Germinal center (tissue), 1 donor: ENCODE measurements around the gene FOXJ2.
"Not testable (repeated sequence)": the region's sequence is repeated elsewhere in the genome, so short reads cannot be mapped to it uniquely, and the experiment has no call there.

Source experiments
- DNase-seq: peaks from one replicate; pipeline ENCODE4 v3.0.0; 2012; ENCODE audit warnings: mixed read lengths, low spot score

Gene FOXJ2

DNA sequence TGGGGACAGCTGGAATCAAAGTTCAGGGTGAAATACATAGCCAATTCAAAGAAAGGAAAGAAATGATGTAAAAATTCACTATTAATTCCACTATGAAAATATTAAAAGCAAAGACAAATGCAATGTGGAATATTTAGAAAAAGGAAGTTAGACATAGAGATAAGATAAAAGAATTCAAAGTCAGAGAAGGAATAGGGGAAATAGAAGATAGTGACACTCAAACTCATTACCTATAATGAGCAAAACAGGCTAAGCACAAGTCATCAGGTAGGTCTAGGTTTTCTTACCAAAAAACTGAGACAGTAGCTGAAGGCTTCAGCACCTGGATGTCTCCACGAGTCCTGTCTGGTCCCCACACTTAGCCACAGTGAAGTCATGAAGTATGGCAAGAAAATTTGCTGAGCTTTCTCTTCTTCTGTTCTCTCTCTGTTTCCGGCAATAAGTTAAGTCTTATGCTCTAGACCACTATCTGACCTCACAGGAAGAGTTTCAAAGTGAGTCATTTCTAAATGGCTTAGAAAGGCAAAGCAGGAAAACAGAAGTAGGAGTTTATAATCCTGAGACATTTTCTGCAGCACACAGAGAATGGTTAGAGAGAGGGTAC lies 33.6 kb downstream of the FOXJ2 start, which contains the start of gene C3AR1:
Gene C3AR1, minus strand, starts transcription at position 369 of the 604 bp plus-strand sequence. CDS start 6,174 bp downstream, outside the sequence.
- no peak for DNase-seq

DNA sequence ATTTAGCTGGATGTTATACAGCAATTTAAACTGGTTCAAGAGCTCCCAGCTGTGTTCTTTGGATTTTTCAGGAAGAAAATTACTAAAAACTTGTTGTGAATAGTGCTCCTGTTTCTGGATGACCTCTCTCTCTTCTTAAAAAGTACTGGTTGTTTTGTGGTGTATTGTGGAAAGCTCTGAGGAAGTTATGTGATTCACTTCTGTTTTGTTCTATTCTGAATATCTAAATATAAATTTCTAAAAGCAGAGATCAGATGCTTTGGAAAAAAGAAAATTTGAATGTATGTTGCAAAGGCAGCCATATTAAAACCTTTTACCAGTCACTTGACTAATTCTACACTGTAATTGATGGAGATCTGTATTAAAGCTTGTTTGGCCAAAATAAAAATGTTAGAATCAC lies 37.1 kb downstream of the FOXJ2 start:
- DNase-seq: no peak

DNA sequence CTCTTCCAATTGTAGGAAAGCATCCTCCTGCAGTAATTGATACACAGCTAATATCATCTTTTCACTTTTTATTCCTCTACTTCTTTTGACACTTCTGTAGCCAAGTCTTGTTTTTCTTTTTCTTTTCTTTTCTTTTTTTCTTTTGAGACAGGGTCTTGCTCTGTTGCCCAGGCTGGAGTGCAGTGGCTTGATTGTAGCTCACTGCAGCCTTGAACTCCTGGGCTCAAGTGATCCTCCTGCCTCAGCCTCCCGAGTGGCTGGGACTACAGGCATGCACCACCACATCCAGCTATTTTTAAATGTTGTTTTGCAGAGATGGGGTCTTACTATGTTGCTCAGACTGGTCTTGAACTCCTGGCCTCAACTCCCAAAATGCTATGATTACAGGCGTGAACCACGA lies 39.3 kb downstream of the FOXJ2 start:
- DNase-seq: not testable (repeated sequence)

DNA sequence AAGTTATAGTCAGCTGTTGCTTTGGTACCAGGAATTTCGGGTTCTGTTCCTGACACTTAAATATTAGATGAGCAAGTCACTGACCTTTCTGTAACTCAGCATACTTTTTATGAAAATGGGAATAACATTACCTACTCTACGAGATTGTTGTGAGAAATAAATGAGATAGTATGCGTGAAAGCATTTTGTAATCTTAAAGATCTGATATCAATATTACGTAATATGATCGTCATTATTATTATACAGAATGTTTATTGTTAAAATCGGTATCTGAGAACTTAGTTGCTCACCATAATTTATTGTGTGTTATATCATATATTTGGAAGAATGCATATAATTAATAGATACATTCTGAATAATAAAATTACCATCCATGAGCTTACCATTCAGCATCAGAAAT lies 43.4 kb downstream of the FOXJ2 start:
- DNase-seq: no peak

DNA sequence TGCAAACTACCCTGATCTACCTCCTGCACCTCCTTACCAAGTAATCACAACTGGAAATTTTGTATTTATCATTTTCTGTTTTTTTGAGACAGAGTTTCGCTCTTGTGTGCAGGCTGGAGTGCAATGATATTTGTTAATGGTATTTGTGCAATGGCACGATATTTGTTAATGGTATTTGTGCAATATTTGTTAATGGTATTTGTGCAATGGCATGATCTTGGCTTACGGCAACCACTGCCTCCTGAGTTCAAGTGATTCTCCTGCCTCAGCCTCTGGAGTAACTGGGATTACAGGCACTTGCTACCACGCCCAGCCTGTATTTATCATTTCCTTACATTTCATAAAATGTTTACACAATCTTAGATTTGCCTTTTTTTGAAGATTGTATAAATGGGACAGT lies 43.9 kb downstream of the FOXJ2 start:
- DNase-seq: no peak

DNA sequence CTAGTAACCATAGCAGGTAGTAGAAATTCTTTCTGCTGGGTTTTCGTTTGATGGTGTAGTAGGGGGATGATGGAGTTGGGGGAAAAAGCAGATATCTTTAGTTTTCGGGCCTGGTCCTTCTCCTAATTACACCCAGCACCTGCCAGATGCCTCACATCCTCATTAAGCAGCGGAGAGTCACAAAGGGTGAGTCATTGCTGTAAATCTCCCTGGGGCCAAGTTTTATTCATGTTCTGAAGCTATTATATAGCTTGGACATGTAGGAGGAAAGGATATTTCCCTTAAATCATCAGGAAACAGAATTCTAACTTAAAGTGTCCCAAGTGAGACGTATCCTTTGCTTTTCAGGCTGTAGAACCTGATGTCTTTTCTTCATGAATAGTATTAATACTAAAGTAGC lies 44.7 kb downstream of the FOXJ2 start:
- no peak for DNase-seq

DNA sequence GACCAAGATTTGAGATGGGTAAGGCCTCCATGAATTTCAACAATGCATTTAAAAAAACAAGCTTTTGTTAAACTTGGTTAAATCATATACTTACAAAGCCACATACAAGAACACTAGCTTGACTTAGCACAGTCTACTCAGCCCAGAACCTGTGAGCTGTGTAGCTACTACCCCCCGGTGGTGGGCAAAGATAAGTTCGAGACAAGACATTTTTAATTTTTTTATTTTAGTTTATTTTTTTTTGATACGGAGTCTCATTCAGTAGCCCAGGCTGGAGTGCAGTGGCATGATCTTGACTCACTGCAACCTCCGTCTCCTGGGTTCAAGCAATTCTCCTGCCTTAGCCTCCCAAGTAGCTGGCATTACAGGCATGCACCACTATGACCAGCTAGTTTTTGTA lies 45.9 kb downstream of the FOXJ2 start:
- peak; percentile 27 for DNase-seq

DNA sequence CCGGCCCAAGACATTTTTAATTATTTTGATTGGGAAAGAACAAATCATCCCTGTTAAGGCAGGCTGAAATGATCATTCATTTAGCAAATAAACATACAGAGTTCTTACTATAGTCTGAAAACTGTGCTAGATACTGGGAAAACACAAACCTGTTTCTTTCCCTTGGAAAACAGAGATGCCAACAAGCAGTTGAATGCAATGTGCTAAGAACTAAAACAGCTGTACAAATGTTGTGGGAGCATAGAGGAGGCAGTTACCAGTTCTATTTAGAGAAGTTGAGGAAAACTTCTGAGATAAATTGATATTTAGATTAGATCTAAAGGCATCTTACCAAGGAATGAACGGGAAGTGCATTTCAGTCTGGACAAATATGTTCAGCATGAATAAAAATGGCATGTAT lies 46.4 kb downstream of the FOXJ2 start:
- DNase-seq: no peak

DNA sequence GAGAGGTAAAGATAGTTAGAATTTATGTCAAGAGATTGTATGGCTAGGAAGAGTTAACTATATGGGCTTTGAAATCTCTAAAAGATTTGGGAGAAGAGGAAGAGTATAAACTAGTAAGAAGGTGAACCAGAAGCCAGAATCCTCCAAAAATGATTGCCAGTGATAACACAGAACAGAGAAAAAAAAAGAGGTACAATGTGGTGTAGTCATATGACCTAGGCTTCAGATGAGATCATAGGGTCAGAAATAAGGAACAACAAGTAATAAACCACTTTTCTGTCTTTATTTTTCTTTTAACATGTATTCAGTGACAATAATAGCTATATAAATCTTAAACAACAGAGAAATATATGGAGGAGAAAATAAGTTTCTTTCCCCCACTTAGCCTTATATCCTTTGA lies 47.6 kb downstream of the FOXJ2 start:
- no peak for DNase-seq

DNA sequence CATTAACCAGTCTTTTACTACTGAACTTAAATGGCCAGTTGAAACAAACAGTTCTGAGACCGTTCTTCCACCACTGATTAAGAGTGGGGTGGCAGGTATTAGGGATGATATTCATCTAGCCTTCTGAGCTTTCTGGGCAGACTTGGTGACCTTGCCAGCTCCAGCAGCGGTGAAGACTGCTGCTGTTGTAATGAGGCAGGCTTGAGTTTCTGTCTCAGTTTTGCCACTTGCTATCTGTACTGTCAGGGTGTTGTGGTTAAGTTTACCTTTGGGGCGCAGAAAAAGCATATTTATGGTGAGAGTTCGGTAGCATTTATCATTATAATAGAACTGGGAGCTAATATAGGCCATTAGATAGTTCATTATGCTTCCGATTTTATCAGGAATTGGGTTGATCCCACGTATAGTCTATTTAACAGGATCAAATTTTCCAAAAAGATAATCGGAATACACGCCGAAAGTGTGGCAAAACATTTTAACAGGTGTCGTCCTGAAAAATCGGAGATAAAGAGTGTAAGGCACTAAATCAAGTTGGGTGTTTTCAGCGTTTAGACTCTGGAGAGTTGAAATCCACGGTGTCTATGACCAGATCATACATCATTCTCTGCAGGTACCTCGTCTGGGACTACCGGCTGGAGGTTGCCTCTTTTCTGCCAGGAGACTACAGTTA lies 48.9 kb downstream of the FOXJ2 start:
- DNase-seq: peak; percentile 15

DNA sequence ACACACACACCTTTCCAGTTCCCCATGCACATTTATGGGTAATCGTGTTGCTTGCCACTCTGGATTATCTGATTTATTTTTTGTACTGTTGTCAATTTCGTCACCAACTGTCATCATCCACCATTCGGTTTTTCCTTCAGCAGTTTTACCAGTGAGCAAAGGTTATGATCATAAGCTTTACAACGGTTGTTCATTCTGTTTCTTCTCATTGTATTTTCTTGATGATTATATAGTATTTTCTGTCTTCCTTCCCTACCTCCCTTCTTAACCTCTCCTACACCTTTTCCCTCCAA lies 50.2 kb downstream of the FOXJ2 start:
- DNase-seq: no peak

DNA sequence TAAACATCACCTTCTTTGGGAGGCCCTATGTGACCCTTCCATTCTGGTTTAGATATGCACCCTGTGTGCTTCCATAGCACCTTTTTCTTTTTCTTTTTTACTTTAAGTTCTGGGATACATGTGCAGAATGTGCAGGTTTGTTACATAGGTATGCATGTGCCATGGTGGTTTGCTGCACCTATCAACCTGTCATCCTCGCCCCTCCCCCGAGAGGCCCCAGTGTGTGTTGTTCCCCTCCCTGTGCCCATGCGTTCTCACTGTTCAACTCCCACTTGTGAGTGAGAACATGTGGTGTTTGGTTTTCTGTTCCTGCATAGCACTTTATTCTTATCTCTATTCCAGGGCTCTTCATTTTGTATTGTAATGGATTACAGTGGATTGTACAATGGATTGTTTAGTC lies 51.8 kb downstream of the FOXJ2 start:
- DNase-seq: not testable (repeated sequence)

DNA sequence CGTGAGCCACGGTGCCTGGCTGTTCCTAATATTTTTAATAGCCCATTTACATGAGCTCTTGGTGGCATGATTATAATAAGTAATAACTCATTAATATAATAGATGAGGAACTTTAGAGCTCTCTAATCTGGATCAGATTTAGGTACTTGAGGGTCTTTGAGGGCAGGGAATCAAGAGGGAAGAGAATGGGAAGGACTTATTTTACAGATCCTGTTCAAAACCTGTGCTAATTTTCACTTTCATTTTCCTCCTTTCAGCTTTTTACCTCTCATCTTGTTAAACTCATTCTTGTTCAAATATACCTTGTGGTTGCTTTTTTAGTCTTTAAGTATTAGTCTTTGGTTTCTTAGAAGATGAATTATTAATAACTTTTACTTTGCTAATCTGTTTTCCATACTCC lies 55.1 kb downstream of the FOXJ2 start:
- DNase-seq: no peak

DNA sequence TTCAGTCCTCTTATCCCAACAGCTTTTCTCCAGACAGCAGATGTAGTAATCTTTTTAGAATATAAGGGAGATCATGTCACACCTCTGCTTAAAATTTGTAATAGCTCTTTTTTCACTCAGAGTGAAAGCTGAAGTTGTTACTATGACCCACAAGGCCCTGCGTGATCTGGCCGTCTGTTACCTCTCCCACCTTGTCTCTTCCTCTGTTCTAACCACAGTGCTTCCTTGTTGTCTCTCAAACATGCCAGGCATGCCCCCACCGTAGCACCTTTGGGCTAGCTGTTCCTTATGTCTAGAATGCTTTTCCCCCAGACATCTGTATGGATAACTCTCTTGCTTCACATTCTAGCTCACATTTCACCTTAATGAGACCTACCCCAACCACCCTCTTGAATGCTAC lies 56.1 kb downstream of the FOXJ2 start:
- peak; percentile 18 for DNase-seq

DNA sequence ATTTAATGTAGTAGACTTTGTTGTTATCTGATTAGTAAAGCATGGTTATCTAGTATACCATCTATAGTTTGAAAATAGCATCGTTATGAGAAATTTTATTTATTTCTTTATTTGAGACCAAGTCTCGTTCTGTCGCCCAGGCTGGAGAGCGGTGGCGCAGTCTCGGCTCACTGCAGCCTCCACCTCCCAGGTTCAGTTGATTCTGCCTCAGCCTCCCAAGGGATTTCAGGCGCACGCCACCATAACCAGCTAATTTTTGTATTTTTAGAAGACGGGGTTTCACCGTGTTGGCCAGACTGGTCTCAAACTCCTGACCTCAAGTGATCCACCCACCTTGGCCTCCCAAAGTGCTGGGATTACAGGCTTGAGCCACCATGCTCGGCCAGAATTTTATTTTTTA lies 56.8 kb downstream of the FOXJ2 start:
- not testable (repeated sequence) for DNase-seq

DNA sequence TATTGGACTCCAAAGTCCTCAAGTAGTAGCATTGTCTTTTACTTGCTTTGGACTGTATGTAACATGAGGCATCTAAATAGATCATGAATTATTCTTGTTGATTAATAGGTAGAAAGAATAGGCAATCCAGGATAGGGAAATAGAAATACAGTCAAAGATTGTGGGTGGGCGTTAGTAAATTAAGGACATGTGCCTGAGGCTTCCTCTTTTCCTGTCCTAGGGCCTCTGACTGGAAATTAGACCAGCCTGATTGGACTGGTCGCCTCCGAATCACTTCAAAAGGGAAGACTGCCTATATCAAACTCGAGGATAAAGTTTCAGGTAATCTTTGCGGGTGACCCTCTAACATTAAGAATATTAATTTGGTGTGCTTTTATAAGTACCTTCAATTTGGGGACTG lies 57.2 kb downstream of the FOXJ2 start:
- DNase-seq: no peak

DNA sequence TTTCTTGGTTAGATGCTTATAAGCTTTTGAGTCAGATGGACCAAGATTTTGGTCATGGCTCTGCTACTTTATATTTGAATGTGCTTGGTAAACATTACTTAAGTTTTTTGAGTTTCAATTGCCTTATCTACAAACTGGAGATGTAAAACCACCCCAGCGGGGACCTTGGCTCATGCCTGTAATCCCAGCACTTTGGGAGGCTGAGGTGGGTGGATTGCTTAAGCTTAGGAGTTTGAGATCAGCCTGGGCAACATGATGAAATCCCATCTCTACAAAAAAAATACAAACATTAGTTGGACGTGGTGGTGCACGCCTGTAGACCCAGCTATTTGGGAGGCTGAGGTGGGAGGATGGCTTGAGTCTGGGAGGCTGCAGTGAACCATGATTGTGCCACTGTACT lies 60.8 kb downstream of the FOXJ2 start:
- DNase-seq: no peak

DNA sequence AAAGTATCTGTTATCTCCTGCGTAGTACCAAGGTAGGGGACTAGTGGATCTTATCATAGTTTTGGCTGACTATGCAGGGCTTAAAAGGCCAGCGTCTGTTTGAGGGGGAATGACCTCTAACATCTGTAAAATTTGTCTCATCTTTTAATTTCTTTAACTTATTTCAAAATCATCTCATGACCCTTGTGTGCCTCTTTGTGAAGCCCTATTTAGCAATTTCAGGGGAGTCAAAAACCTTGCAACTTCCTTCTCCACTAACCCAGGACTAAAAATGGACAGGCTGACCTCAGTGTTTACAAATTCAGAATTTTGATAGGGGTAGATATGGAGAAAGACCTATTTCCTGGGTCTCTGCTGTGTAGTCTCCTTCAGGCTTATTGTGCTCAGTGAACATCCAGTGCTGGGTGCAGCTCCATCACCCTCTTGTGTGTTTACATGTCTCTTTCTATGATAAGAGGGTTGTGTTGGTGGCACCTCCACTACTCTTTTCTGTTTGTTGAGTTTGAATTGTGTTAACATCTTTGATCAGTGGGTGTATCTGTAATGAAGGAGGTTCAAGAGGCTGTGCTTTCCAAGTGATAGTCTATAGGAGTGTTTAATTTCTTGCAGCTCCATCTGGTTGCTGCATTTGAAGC lies 63.9 kb downstream of the FOXJ2 start:
- DNase-seq: no peak

DNA sequence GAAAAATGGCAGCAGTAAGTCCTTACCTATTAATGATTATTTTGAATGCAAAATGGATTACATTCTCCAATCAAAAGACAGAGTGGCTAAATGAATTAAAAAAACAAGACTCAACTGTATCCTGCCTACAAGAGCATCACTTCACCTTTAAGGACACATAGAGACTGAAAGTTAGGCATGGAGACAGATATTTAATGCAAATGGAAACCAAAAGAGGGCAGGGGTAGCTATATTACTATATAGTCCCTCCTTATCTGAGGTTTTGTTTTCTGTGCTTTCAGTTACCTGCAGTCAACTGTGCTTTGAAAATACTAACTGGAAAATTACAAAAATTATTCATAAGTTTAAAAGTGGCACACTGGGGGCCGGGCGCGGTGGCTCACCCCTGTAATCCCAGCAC lies 66.7 kb downstream of the FOXJ2 start:
- no peak for DNase-seq
